NCI-H345 treated with DMSO at 0.1 percent for 48 hours (cell line): ENCODE measurements around the gene ETS2.

ENCODE experiments used
- DNase-seq: peaks from one replicate; lab custom pipeline; 2025; ENCODE audit not compliant: unreplicated experiment; lab: John Stamatoyannopoulos, UW

Gene ETS2

GRCh38 chr21:38805328-38806152 is at the start of gene ETS2:
TSS of gene ETS2 (plus strand) at chr21:38805929. CDS start at chr21:38810035, 4,106 bp downstream.
- DNase-seq, result peak; percentile 92

GRCh38 chr21:38756746-38757145 is 49.0 kb upstream of the ETS2 start:
- no peak for DNase-seq

GRCh38 chr21:38758501-38759214 is 47.1 kb upstream of the ETS2 start:
- no peak for DNase-seq

GRCh38 chr21:38759413-38759812 is 46.3 kb upstream of the ETS2 start:
- DNase-seq, result no peak

- no peak for DNase-seq
Observed at GRCh38 chr21:38760017-38760761, 45.5 kb upstream of the ETS2 start.

GRCh38 chr21:38760762-38761155 is 45.0 kb upstream of the ETS2 start:
- DNase-seq, result no peak

- DNase-seq, result no peak
Observed at GRCh38 chr21:38761531-38761930, 44.2 kb upstream of the ETS2 start.

GRCh38 chr21:38765056-38765455 is 40.7 kb upstream of the ETS2 start:
- no peak for DNase-seq

- DNase-seq, result no peak
Observed at GRCh38 chr21:38766987-38767722, 38.6 kb upstream of the ETS2 start.

GRCh38 chr21:38768471-38769063 is 37.2 kb upstream of the ETS2 start:
- no peak for DNase-seq

GRCh38 chr21:38769191-38769780 is 36.4 kb upstream of the ETS2 start:
- DNase-seq, result no peak

GRCh38 chr21:38770660-38771059 is 35.1 kb upstream of the ETS2 start:
- no peak for DNase-seq

GRCh38 chr21:38771536-38771935 is 34.2 kb upstream of the ETS2 start:
- DNase-seq, result no peak

GRCh38 chr21:38772646-38773045 is 33.1 kb upstream of the ETS2 start:
- DNase-seq, result no peak

GRCh38 chr21:38773099-38774061 is 32.3 kb upstream of the ETS2 start:
- no peak for DNase-seq

GRCh38 chr21:38774152-38774551 is 31.6 kb upstream of the ETS2 start:
- DNase-seq, result no peak

GRCh38 chr21:38774586-38775285 is 31.0 kb upstream of the ETS2 start:
- no peak for DNase-seq

- no peak for DNase-seq
Observed at GRCh38 chr21:38775733-38776132, 30.0 kb upstream of the ETS2 start.
